Forelimb muscle (tissue), 1 donor: Measurements from ENCODE around the gene NVL. TPM values are rescaled to one million over a fixed set of nuclear protein-coding genes. Genes with fewer than 3 reads are reported as not detected.
"Not testable (repeated sequence)": the region's sequence is repeated elsewhere in the genome, so short reads cannot be mapped to it uniquely, and the experiment has no call there.

ENCODE experiments used
- DNase-seq: peaks from one replicate; pipeline ENCODE4 v3.0.0-alpha.2; 2013; ENCODE audit warnings: low read depth
- polyA plus RNA-seq: library from polyadenylated mRNA; unstranded; fragments of 120-200 nt; gene quantifications from one replicate; pipeline ENCODE4 v1.2.1, GENCODE V29; 2013; ENCODE audit not compliant: insufficient read length

The NVL gene
- polyA plus RNA-seq, 1 donor = 21.5 TPM

DNA sequence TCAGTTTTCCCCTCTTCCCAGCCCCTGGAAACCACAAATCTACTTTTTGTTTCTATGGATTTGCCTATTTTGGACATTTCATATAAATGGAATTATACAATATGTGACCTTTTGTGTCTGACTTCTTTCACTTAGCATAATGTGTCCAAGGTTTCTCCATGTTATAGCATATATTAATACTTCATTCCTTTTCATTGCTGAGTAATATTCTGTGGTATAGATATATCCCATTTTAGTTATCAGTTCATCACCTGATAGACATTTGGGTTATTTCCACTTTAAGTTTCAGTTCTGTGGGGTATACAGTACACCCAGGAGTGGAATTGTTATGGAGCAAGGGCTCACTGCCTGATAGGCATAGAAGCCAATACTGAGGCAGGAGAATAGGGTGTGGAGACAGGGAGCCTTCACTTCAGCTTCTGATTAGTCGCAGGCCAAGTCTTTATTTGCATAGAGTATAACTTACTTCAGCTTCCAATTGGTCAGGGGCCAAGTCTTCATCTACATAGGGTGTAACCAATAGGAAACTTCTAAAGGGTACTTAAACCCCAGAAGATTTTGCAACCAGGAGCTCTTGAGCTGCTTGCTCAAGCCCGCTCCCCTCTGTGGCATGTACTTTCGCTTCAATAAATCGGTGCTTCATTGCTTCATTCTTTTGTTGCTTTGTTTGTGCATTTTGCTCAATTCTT lies 8.3 kb upstream of the NVL start:
- DNase-seq = no peak

DNA sequence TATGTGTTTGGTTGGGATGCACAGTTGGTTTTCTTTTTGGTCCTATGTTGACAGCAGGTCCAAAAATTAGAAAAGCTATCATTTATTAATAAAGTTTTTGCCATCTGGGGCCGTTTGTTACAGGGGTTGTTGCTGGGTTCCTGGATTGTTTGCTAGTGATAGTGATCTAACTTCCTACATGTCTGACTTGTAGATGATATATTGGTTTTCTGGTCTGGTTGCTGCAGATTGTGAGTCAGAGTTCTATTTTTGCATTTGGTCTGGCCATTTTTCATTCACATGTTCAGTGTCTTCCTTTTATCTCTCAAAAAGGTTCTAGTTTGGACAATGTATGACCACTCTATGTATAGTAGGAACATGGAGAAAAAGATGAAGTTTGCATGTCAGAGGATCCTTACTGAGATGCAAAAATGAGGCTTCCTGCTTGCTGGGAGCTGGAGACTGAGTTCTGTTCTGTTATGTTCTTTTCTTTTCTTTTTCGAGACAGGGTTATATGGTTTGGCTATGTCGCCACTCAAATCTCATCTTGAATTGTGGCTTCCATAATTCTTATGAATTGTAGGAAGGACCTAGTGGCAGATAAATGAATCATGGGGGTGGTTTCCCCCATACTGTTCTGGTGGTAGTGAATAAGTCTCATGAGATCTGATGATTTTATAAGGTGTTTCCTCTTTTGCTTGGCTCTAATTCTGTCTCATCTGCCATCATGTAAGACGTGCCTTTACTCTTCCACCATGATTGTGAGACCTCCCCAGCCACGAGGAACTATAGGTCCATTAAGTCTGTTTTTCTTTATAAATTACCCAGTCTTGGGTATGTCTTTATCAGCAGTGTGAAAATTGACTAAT lies 4.2 kb upstream of the NVL start:
- DNase-seq = no peak

DNA sequence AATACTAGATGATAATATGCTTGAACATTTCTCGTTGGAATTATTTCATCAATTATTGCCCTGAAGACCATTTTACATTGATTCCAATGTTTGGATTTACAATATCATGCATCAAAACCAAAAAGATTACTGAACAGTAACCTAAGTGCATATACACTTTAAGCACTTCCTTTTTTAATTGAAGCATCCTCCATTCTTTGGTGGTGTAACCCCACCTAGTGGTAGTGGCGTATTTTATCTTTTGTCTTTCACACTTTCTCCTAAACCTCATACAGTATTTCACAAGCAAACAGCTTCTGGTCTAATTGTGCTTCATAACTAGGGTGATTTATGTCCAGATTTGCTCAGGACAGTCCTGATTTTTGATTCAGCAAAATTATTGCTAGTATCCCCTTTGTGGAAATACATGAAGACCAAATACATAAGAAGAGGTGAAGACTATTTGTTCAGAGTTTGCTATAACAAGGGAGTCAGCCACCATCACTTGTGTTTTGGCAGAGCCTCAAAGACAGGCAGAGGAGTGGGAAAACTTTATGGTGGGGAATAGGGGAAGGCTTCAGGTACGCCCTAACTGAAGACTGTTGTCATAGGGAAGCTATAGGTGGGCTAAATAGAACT lies 3.4 kb upstream of the NVL start:
- DNase-seq = no peak

DNA sequence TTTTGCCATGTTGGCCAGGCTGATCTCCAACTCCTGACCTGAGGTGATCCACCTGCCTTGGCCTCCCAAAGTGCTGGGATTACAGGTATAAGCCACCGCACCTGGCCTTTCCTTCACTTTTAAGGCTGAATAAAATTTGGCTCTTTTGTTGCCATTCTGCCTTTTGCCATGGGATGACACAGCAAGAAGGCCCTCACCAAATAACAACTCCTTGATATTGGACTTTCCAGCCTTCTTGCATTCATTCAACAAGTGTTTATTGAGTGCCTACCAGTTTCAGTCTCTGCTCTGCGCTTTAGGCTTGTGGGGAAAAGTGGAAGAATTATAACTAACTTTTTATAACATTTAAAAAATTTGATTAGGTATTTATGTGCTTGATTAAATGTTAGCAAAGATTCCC lies 1.9 kb upstream of the NVL start:
- no peak for DNase-seq

DNA sequence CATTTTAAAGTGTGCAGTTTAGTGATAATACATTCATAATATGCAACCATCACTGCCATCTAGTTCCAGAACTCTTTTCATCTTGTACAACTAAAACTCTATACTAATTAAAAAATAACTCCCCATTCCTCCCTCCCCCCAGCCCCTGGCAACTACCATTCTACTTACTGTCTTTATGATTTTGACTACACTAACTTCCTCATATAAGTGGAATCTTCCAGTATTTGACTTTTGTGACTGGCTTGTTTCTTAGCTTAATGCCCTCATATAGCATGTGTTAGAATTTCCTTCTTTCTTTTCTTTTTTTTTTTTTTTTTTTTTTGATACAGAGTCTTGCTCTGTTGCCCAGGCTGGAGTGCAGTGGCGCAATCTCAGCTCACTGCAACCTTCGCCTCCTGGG lies 1.4 kb upstream of the NVL start:
- no peak for DNase-seq

DNA sequence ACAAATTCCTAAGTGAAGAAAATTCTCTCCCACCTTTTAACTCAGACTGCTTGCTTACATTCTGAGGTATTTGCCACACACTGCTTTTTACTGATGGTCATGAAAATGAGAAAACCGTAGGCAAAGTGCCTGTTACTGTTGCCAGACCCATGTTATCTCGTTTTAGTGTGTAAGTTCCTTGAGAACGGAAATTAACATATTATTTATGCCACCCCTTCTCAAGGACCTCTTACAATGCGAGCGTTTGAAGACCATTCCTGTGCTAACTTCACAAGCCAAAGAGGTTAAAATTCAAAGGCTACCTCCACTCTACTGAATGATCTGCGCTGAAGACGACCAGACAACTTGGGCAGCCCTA lies 509 bp downstream of the NVL start:
- no peak for DNase-seq

DNA sequence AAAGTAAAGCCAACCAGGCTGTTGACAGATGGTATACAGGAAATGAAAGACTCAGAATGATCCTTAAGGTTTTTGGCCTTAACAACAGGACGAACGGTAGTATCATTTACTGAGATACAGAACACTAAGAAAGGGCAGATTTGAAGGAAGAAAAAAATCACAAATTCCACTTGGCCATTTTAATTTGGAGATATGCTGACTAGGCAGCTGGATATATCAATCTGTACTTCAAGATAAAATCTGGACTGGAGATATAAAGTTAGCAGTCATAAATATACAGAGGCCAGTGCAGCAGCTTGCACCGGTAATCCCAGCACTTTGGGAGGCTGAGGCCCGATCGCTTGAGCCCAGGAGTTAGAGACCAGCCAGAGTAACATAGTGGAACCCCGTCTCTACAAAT lies 1.3 kb downstream of the NVL start:
- DNase-seq = no peak

DNA sequence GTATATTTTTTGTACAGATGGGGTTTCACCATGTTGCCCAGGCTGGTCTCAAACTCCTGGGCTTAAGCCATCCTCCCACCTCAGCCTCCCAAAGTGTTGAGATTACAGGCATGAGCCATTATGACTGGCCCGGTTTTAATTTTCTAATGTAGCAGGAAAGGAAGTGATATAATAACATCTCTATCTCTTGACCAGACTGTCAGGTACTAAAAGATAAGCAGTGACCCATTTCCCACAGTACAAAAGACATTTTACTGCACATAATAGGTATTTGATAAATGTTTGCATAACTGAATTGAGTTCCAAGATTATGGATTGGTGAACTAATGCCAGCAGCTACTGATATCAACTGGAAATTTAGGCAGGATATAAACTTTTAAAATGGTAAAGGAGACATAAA lies 4.0 kb downstream of the NVL start:
- no peak for DNase-seq

DNA sequence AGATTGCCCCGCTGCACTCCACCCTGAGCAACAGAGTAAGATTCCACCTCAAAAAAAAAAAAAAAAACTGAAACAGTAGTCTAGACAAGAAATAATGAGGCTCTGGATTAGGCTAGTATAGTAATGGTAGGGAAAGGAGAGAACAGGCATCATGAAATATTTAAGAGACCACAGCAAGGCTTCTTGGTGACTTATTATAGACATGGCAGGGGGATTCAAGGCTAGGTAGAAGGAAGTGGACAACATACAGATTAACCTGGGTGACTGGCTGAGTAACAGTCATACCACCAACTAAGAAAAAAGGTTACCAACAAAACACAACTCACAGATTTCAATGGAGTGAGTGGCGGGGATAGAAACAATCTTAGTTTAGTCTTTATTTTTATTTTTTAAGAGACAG lies 8.3 kb downstream of the NVL start:
- no peak for DNase-seq

DNA sequence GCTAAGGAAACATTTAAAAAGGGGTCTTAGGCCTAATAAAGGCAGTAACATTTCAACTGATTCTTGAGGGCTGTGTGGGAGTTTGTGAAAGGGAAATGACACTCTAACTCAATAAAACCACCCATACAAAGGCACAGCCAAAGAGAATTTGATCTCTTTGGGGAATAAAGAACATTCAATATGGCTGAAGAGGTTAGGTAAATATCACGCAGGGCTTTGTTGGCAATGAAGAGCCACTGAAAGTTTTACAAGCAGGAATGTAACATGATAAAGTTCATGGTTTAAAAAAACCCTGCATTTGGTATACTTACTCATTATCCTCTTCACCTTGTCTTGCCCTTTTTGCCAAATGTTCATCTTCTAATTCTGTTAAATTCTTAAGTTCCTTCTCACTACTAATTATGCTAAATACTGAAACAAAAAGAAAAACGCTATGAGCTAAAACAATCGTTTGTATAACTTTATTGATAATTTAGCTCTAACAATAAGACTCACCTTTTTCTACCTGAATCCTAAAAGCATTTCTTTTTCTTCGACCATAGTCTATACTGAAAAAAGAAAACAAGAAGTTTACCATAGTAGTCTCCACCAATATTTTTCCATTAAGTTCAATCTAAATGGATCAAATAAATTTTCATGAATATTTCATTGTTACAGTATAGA lies 12.5 kb downstream of the NVL start:
- DNase-seq = no peak

DNA sequence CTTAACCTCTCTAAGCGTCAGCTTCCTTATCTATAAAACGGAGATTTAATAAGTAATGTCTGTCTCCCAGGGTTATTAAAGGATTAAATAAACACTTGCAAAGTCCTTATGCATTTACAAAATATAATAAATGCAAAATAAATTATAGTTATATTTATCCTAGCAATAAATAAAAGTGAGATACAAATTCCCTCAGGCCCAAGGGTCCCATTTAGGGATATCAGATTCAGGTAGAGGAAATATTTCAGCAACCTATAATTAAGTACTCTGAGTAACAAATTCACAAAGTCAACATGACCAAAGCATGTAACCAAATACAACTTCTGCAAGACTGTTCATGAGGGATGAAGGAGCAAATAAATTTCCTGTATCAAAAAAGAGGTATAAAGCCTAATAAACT lies 17.9 kb downstream of the NVL start:
- no peak for DNase-seq

DNA sequence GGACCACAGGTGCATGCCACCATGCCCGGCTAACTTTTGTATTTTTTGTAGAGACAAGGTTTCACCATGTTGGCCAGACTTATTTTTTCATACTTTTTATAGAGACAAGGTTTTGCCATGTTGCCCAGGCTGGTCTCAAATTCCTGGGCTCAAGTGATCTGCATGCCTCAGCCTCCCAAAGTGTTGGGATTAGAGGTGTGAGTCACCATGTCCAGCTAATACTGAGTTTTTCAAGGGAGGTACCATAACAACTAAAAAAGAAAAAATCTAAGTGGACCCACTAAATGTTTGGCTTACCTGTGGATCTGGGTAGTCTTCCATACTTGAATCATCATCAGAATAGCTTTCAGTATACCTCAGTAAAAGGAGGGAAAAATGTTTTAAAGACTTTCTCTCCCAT lies 18.5 kb downstream of the NVL start:
- not testable (repeated sequence) for DNase-seq

DNA sequence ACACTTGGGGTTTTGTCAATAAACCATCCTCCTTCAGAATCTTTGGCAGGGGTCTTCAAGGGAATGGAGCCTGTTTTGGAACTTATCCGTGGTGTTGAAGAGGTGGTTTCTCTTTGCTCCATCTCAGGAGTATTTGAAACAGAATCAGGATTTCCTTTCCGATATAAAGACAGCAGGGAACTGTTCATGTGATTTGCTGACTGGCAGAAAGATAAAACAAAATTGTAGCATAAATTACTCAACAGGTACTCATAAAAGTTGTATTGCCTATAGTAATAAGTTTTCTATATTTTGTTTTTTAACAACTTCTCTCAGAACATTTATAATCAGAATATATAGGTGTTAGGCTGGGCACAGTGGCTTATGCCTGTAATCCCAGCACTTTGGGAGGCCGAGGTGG lies 21.9 kb downstream of the NVL start:
- no peak for DNase-seq

DNA sequence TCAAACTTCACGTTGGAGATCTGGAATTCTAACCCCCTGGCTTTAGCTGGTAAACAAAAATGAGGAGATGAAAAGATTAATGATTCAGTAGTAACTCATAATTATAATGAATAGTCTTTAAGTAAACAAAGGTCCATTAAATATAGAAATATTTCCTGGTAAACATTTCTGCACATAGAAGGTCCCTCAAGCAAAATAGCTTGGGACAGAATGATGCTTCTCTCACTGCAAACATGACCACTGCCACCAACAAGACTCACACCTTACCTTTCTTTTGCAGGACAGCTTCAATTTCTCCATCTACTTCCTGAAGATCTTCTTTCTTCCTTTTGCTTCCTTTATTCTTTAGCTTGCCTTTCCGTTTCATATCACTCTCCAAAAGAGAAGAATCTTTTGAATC lies 25.2 kb downstream of the NVL start:
- no peak for DNase-seq

DNA sequence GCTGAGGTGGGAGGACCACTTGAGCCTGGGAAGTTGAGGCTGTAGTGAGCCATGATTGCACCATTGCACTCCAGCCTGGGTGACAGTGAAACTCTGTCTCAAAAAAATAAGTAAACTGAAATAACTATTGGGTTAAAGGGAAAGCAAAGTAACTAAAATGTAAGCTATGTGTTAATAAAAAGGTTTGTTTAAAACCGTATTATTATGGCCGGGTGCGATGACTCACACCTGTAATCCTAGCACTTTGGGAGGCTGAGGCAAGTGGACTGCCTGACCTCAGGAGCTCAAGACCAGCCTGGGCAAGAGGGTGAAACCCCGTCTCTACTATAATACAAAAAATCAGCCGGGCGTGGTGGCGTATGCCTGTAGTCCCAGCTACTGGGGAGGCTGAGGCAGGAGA lies 27.0 kb downstream of the NVL start:
- DNase-seq = no peak

DNA sequence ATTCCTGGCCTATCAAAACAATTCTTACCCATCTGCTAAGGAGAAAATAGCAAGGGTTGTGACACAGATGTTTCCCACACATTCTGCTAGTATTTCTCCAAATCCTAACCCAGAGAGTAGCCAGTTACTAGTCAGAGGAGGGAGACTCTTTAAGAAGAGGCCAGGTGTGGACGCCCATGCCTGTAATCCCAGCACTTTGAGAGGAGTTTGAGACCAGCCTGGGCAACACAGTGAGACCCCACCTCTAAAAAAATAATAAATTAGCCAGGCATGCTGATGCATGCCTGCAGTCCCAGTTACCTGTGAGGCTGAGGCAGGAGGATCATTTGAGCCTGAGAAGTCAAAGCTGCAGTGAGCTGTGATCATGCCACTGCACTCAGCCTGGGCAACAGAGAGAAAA lies 28.6 kb downstream of the NVL start:
- no peak for DNase-seq

DNA sequence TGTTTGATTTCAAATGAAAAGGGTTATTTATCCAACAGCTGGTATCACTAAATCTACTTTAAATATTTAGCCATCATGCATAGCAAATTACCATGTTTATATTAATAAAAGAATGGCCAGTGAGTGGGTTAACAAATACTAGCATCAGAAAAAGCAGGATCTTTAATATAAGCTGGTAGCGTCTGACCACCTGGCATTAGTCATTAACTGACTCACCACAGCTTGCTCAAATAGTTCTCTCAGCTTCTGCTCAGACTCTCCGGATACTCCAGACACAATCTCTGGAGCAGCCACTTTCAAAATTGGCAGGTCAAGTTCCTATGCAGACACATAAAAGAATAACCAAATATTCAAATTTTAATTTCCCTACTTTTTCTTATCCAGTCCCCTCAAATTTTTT lies 29.6 kb downstream of the NVL start:
- DNase-seq = no peak

DNA sequence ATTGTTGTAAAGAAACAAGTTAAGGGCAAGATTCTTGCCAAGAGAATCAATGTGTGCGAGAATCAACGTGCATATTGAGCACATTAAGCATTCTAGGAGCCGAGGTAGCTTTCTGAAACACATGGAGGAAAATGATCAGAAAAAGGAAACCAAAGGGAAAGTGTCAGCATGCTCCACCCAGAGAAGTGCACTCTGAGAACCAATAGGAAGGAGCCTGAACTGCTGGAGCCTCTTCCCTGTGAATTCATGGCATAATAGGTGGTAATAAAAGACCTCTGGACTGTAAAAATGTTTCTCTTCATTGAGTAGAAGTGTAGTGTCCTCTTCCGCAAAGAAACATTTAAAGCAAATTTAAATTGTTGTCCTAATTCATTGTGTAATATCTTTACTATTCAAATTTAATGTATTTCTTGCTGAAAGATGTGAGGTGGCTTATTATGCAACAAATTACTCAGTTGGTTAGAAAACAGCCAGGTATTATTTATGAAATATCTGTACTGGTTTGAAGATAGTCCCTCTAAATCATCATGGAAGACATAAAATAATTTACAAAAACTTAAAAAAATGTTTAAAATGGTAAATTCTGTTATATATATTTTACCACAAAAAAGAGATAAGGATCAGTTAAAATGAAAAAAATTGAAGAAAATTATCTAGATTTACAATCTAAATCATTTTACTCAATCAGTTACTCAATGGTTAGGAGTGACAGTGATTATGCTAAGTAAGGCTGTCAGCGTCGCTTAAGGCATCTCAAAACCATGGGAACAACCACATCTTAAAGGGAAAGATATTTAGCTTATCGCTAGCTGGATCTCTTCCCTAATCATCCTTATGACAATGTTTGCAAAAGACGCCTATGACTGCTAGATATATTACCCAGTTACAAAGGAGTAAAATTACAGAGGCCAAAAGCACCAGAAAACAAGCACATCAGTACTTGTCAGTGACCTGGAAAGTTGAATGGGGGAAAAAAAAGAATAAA lies 31.3 kb downstream of the NVL start:
- DNase-seq = no peak

DNA sequence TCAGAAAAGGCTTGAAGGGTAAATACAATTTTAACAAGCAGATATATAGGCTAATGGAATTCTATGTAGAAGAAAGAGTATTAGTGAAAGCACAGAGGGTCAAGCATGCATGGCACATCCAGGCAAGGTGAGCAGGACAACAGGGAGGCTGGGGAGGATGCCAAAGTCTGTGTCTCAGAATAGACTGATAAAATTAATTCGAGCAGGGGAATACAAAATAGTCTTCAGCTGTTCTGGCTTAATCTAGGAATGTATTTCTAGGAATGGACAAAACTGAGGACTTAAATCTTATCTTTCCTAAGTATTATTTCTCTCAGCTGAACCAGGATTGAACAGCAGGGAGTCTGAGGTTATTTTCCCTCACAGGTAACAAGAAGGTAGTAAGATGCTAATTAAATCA lies 35.2 kb downstream of the NVL start:
- DNase-seq = no peak

DNA sequence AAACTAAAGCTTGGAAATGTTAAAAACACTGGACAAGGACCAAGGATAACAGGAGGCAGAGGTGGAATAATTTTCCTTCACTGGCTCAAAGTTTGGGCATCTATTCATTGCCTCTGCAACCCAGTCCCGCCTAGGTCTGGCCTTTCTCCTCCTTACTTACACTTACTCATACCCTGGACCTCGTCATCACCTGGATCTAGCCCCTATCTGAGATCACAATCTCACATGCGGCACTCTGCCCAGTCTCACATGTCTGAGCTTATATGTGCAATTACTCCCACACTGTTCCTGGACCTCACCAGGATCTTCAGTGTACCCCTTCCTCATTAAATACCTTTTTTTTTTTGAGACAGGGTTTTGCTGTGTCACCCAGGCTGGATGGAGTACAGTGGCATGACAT lies 37.6 kb downstream of the NVL start:
- DNase-seq = no peak

DNA sequence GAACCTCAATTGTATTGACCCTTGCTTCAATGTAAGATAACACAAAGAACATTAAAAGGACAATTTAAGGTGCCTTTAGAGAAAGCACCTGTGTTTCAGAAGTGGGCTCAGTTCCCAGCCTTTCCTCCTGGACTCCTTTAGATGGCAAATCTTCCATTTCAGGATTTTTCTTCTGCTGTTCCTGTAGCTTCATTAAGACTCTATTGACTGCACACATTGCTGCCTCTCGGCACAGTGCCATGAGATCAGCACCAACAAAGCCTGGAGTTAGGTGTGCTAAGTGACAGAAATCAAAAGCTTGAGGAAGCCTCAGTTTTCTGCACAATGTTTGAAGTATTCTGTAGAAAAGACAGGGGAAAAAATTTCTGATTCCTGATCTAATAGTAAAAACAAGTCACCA lies 40.6 kb downstream of the NVL start:
- DNase-seq = no peak
